ENCODE data around the gene TNK2.

The TNK2 gene

GRCh38 chr3:195899701-195900435, 8.5 kb downstream of the TNK2 start:
- no peak for DNase-seq (ENCODE audit: low spot score)

- DNase-seq (ENCODE audit: low spot score) = no peak
These were observed 10.4 kb downstream of the TNK2 start for GRCh38 chr3:195897853-195898415.

- no peak for DNase-seq (ENCODE audit: low spot score)
These were observed 11.1 kb downstream of the TNK2 start for GRCh38 chr3:195897081-195897852.

- DNase-seq (ENCODE audit: low spot score) = peak; percentile 62
These were observed 11.8 kb downstream of the TNK2 start for GRCh38 chr3:195896361-195897080.

GRCh38 chr3:195895861-195896360, 12.4 kb downstream of the TNK2 start:
- no peak for DNase-seq (ENCODE audit: low spot score)

DNA sequence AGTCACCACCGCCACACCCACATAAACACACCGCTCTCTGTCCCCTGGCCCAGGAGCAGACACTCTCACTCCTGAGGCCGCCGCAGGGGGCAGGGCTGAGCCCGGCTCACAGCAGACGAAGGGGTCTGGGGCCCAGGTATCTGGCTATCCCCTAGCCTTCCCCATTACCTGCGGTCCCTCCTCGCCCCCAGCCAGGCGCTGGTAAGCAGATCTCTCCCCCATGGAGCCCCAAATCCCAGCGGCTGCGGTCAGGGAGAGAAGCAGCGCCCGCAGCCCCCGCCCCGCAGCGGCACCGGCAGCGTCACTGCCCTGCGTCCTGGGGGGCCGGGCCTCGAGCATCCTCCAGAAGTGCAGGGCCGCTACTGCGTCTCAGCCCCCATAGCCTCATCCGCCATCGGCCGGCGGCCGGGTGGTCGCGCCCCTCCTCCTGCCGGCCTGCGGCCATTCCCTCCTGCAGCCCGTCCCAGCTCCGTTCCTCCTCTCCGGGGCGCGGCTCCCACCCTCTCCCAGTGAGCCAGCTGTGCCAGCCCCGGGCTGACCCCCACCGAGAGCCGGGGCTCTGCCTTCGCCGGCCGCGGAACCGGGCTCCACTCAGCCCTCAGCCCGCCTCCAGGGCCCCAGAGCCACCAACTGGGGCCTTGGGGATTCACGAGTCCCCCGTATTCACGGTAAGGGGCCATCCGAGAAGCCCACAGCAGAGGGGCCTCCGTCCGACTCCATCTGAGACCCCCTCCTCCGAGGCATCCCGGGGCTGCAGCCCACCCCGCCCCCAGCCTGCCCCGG, 13.1 kb downstream of the TNK2 start:
- DNase-seq (ENCODE audit: low spot score) = peak; percentile 75

- no peak for DNase-seq (ENCODE audit: low spot score)
These were observed 14.4 kb downstream of the TNK2 start for GRCh38 chr3:195893916-195894465.

- DNase-seq (ENCODE audit: low spot score) = no peak
These were observed 14.8 kb downstream of the TNK2 start for GRCh38 chr3:195893516-195893915.

DNA sequence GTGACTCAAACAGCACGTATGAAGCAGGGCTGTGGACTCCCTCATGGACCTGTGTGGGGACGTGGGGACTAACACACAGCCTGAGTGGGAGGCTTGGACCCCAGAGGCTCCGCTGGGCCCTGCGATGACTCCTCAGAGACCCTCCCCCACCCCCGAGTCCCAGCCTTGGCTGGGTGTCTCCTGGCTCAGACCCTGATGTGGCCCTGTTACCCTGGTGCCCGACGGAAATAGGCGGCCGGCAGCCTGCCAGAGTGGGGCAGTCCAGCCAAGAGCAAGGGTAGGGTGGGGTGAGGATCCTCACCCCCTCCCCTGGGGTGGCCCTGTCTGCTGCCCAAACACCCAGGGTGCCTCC, 15.3 kb downstream of the TNK2 start:
- no peak for DNase-seq (ENCODE audit: low spot score)

DNA sequence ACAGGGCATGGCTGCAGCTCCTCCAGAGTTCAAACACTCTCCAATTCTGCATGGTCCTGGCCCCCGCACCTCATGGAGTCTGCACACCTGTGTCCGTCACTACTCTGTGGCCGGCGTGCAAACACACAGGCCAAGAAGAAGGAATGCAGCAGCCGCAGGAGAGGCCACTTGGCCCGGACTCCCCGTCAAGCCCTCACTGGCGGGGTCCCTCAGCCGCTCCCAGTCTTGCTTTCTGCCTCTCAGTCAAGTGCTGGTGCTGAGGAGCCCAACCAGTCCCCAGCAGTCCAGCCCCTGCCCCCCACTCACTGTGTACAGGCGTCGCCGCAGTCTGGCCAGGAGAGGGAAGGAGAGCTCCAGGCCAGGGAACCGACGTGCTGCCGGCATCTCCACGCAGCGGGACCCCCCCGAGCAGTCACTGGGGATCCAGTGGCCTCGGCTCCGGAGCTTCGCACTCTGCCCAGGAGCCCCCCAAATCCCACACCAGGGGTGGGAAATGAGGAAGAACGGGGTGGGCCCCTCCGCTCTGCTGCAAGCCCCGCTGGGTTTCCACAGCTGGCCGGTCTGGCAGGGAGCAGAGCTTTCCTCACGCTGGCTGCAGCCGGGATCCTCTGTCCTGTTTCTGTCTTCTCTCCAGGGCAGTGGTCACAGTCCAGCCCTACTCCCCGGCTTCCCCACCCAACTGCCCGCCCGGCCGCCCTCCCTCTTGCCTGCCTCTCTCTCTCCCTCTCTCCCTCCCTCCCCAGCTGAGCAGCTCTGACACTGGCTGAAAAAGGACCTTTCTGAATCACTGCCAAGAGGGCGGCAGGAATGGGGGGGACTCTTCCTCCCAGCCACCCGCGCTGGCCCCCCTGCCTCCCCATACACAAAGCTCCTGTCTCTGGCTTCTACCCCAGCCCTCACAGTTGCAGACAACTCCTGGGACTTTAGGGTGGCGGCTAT, 16.0 kb downstream of the TNK2 start:
- DNase-seq (ENCODE audit: low spot score) = no peak

GRCh38 chr3:195891431-195892104, 16.8 kb downstream of the TNK2 start:
- no peak for DNase-seq (ENCODE audit: low spot score)

- no peak for DNase-seq (ENCODE audit: low spot score)
These were observed 18.5 kb downstream of the TNK2 start for GRCh38 chr3:195889870-195890295.

GRCh38 chr3:195888981-195889869, 19.1 kb downstream of the TNK2 start:
- no peak for DNase-seq (ENCODE audit: low spot score)

DNA sequence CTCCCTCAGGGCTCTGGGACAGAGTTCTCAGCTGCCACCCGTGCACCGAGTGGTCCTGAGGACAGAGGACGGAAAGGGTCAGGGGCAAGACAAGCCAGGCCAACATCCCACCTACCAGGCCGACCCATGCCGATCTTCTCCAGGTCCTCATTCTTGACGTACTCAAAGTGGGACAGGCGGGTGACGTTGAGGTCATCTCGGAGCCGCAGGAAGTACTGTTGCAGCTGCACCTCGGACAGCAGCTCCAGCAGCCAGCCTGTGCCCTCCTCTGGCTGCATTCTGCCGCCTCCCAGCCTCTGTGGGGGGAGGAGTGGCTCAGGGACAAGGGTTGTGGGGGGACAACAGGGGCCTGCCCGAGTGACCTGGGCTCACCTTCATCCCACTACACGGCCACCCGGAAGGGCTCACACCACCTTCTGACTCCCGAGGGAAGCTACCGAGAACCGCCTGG, 20.0 kb downstream of the TNK2 start:
- DNase-seq (ENCODE audit: low spot score) = no peak

GRCh38 chr3:195887670-195888069, 20.7 kb downstream of the TNK2 start:
- no peak for DNase-seq (ENCODE audit: low spot score)

DNA sequence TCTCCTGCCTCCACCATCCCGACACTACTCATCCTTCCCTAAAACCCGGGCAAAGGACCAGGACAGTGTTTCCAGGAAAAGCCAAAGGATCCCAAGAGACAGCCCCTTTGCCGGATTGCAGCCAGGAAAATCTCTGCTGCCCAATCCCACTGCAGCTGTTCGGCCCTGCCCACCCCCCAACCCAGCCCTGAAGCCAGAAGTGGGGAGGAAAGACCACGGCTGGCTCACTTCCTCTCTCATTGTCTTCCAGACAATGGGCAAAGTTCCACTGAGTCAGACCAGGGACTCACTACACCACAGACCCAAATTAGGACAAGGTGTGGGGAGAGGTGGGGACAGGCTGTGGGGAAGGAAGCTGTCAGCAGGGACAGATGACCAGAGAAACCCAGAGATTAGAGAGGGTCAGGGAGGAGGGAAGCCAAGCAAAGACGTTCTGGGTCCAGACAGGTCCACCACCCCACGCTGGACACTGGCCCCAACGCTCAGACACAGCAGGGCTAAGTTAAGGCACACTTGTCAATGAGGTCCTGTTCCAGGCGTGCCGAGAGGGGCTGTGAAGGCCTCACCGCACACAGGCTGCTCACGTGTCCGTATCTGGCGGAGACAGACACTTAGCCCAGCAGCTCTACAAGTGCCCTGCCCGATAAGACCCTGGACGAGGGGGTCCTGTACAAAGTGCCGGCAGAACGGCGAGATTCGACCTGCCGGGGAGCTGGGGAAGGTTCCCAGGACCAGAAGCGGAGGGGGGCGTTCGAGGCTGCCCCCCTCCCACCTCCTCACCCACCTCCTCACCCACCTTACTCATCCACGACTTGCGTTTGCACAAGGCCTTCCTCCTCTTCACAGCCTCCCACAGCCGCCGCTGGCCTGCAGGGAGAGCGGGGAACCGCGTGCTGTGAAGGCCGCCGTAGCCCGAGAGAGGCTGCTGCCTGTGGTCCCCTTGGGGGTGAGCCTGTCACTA, 21.9 kb downstream of the TNK2 start:
- DNase-seq (ENCODE audit: low spot score) = no peak
